ENCODE measurements around the gene BAZ1B. TPM values are rescaled to one million over a fixed set of nuclear protein-coding genes. Genes with fewer than 3 reads are reported as not detected.
A peak's percentile ranks its signal among the peaks of the same experiment; 100 is the strongest.
"Not testable (repeated sequence)": the region's sequence is repeated elsewhere in the genome, so short reads cannot be mapped to it uniquely, and the experiment has no call there.

Gene BAZ1B
- total RNA-seq, 1 donor from 2014 or later, result 57.8 TPM

DNA sequence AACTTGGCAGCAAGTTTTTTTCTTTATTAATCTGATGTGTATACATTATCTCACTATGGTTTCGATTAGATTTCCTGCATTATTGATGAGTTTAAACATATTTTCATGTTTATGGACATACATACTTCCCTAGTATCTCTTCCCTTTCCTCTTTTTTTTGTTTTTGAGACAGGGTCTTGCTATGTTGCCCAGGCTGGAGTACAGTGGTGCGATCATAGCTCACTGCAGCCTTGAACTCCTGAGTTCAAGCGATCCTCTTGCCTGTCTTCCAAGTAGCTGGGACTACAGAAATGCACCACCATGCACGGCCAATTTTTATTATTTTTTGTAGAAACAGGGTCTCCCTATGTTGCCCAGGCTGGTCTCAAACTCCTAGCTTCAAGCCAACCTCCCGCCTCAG lies 18.9 kb downstream of the BAZ1B start:
- DNase-seq (ENCODE audit: low spot score), result no peak

DNA sequence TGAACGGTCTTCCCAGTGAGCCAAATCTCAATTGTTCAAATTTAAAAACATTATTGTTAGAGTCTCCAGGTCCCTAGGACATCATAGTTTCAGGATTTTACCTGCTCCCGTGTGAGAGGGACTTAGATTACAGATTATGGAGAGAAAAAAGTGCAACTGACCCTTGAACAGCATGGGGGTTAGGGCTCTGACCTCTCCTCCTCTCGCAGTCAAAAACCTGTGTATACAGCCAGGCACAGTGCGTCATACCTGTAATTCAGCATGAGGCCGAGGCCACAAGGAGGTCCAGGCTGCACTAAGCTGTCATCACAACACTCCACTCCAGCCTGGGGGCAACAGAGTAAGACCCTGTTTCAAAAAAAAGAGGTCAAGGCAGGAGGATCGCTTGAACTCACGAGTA lies 25.5 kb downstream of the BAZ1B start:
- DNase-seq (ENCODE audit: low spot score), result no peak

DNA sequence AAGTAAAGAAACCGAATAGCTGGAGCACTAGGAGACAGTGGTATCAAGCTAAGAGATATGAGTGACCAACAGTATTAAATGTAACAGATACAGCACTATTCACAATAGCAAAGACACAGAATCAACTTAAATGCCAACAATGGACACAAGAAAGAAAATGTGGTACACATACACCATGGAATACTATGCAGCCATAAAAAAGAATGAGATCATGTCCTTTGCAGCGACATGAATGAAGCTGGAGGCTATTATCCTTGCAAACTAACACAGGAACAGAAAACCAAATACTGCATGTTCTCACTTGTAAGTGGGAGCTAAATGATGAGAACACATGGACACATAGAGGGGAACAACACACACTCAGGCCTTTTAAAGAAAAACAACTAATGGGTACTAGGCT lies 26.6 kb downstream of the BAZ1B start:
- DNase-seq (ENCODE audit: low spot score), result not testable (repeated sequence)

DNA sequence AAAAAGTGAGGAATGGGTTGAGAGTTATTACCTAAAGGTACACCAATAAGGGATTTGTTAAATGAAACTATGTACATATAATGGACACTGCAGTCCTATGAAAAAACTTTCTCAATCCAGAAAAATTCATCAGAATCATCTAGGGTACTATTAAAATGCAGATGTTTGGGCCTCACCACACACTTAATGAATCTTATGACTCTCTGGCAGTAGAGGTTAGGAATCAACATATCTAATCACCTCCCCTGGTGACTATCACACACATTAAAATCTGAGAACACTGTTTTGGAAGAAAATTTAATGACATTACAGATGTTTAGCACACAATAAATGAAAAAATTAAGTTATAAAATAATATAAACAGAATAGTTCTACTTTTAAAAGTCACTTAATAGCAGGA lies 32.1 kb downstream of the BAZ1B start:
- DNase-seq (ENCODE audit: low spot score), result no peak

DNA sequence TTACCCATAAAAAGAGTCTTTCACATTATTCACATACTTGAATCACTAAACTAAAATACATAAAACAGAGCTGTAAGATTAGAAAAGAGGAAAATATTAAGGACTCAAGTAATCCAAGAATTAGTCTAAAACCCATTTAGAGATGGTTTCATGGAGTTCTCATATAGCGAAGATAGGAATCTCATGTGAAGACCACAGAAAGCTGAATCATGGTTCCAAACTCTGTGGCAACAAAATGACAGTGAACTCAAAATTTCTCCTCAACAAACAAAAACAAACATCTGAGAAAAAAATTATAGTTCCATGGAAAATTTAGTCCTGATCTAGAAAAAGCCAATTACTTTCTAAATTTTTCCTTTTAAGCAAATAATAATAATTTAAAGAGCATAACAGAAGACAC lies 34.6 kb downstream of the BAZ1B start:
- DNase-seq (ENCODE audit: low spot score), result no peak

DNA sequence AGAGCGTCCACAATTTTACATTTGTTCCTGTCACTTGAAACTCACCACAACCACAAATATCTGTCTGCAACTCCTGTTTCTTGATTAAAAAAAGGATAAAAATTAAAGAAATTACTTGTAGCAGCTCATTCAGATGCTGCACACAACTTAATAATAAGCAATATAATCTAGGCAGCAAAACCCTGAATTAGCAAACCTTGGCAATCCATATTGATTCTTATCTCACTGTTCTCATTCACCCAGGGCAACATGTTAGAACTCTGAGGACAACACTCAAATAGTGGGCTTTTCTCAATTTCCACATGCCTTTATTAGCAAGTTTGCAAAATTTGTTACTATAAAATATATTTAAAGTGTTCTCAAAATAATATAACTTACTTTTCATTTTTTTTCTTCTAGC lies 38.9 kb downstream of the BAZ1B start:
- DNase-seq (ENCODE audit: low spot score), result no peak

DNA sequence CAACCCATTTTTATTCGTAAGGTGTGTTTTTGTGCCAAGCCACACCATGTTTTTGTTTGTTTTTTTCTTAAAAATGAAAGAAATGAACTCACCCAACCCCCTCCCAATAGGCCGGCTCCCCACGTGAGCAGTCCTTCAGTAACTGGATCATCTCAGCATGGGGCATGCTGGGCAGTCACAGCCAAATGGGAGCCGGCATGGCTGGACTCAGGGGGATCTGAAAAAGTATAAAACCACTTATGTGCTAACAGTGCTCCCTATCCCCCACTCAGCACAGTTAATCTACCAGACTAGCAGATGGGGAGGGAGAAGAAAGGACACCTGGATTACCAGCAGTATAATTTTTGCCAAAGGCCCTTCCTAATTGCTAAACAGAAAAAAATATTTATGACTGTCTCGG lies 39.3 kb downstream of the BAZ1B start:
- no peak for DNase-seq (ENCODE audit: low spot score)

DNA sequence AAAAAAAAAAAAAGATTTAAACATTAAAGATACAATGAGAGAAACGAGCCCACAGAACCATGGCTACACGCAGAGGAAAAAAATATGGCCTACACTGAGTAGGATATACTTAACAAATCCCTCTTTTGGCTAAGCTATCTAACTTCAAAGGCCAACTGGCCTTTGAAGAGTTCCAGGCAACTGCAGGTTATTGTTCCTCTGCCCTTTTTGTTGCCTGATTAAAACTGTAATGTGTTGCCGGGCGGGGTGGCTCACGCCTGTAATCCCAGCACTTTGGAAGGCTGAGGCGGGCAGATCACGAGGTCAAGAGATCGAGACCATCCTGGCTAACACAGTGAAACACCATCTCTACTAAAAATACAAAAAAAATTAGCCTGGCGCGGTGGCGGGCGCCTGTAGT lies 40.6 kb downstream of the BAZ1B start:
- peak; percentile 9 for DNase-seq (ENCODE audit: low spot score)

DNA sequence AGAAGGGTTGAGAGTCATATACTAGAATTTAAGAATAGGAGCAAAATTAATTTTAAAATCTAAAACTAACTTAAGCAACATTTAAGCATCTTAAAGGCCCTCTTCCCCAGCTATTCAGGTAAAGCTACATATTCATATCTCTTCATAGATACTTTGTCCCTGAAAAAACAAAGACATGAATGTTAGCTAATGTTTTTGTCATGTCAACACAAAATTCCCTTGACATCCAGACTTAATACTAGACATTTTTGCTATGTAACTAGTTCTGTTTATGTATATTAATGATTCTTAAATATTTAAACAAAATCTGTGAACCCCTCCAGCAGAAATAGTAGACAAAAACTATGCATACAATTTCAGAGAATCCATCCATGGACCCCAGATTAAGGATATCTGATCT lies 43.5 kb downstream of the BAZ1B start:
- DNase-seq (ENCODE audit: low spot score), result no peak

DNA sequence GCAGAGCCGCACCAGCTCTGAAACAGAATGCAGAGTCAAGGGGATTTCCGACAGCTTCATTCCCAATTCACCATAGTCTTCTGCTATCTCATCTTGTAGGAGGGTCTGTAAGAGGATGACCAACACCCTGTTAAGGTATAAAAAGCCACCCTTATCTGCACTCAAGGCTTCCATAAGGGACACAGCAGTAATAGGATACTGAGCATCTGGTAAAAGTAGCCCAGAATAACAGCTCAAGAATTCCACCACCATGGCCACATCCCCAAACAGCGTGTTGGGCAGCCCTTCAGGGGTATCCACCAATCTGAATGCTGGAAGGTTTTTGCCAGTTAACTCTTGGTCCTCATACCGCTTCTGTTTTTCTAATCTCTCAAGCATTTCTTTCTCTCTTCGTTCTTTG lies 44.7 kb downstream of the BAZ1B start:
- DNase-seq (ENCODE audit: low spot score), result no peak

DNA sequence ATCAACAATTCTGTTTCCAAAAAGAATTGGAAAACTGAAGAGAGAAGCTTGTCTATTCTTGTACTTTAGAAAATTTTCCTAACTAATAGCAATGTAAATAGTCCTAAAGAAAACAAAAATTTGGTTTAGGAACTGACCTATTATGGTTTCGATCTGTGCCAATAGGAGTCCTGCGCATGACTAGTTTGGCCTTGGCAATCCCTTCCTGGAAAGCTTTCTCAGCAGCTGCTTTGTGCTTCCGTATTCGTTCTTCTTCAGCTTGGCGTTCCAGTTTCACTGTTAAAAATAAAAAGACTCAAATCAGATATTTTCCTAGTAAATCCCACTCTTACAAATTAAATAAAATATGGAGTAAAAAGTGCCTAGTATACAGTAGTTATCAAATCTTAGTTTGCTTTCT lies 51.9 kb downstream of the BAZ1B start:
- DNase-seq (ENCODE audit: low spot score), result no peak

DNA sequence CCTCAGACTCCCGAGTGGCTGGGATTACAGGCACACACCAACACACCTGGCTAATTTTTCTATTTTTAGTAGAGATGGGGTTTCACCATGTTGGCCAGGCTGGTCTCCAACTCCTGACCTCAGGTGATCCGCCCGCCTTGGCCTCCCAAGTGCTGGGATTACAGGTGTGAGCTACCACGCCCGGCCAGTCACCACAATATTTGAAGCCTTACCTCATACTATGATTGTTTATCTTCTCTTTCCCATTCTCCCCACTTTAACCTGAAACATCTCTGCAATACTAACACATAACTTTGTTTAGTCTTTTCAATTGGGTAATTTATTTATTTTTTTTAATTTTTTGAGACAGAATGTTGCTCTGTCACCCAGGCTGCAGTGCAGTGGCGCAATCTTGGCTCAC lies 55.0 kb downstream of the BAZ1B start:
- not testable (repeated sequence) for DNase-seq (ENCODE audit: low spot score)

DNA sequence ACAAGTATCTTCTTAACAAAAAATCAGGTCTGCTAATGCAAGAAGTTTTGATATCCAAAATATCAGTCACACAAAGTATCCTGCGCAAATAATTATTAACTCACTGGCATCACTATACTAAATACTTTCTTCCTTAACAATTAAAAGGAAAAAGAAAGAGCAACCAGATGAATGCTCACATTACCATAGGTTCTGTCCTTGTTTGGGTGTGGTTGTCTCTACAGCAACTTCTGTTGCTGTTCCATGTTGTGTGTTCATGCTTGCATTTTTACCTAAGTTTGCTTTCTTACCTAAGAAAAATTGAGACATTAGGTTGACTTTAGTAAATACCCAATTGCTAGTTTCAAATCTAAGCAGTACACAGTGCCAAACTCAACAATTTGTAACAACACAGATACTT lies 56.0 kb downstream of the BAZ1B start:
- DNase-seq (ENCODE audit: low spot score), result no peak

DNA sequence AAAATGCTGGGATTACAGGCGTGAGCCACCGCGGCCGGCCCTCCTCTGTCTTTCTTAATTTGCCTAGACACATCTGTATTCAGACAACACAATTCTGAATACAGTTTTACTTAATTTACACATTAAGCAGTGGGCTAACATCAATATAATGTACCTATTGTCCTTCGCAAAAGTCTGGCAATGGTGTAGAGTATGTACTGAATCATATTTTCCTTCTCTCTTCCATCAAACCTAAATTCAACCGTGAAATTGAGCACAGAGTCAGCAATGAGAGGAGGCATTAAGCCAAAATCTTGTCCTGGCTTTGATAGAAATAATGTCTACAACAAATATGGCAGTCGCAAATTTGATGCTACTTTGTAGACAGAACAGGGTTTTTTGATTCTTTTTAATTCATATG lies 58.1 kb downstream of the BAZ1B start:
- no peak for DNase-seq (ENCODE audit: low spot score)

DNA sequence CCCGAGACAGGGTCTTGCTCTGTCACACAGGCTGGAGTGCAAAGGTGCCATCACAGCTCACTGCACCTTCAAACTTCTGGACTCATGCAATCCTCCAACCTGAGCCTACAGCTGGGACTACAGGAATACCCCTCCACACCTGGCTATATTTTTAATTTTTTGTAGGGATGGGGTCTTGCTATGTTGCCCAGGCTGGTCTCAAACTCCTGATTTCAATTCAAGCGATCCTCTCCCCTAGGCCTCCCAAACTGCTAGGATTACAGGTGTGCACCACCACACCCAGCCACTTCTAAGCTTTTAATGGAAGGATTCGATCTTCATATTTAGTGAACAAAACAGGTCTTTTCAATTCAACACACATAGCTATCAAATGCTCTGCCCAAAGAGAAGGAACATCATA lies 58.8 kb downstream of the BAZ1B start:
- no peak for DNase-seq (ENCODE audit: low spot score)

DNA sequence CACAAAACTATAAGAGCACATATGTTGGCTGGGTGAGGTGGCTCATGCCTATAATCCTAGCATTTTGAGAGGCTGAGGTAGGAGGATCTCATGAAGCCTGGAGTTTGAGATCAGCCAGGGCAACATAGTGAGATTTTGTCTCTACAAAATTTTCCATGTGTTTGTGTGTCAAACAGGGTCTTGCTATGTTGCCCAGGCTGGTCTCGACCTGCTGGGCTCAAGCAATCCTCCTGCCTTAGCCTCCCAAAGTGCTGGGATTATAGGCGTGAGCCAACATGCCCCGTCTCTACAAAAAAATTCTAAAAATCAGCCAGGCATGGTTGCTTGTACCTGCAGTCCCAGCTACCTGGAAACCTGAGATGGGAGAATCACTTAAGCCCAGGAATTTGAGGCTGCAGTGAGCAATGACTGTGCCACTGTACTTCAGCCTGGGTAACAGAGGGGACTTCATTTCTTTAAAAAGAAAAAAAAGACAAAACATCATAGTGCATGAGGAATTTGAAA lies 60.3 kb downstream of the BAZ1B start:
- DNase-seq (ENCODE audit: low spot score), result no peak

DNA sequence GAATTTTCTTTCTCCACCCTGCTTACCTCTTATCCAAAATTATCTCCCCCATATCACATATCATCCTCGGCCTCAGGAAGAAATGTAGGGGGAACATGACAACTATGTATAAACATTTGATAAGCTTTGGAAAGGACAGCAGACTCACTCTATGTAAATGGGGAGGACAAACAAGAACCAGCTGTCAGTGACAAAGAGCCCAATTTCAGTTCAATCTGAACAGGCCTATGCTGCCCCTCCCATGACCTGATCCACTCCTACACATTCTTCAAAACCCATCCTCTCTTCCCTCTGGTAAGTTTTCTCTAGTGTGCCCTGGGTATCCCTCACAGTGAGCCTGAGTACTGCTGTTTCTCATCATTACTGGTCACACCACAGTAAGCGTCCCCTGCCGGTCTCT lies 67.7 kb downstream of the BAZ1B start:
- no peak for DNase-seq (ENCODE audit: low spot score)

DNA sequence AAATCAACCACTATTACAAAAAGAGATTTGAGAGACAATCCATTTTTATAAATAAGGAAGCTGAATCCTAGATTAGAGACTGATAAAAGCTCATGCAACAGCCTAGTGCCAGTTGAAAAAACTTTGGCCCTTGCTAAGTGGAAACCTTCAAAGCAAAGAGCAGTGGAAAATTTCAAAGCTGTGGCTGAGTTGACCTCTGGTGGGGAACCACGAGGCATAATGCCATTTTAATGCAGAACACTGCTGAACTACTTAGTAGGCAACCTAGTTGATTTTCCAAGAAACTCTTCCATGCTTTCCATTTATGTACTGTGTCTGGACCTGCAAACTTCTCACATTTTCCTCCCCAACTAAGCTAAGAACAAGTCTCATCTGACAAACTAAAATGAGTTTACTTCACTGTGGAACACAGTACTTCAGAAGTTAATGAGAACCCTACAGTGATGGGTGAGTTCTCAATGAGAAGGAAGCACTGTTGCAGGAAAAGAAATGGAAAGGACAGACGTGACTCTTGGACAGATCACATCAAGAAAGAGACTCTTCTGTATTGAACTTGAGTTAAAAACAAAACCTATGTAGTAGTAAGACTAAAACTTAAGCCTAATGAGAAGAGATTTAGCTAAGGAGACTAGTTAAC lies 69.0 kb downstream of the BAZ1B start:
- no peak for DNase-seq (ENCODE audit: low spot score)

DNA sequence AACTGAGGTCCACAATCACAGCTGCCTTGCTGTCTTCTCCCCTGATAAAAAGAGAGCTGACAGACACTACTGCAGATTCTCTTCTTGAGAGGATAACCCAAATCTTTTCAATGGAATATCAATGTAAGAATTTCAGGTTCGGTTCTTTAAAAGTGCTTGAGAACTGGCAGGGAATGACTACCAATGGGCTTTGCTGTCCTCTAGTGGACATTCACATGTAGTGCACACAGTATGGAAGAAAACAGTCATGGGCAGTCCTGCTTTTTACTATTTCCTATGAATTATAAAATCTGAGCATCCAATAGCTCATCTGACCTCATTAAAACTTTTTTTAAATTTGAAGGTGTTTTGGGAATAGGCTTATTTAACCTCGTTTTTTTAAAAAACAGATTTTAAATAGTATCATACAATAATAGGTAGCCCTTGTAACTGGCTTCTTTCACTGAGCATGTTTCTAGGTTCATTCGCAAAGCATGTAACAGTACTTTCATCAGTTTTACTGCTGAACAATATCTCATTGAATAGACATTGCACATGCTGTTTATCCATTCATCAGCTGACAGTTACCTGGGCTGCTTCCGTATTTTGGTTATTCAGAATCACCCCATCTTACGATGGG lies 70.2 kb downstream of the BAZ1B start:
- peak; percentile 67 for DNase-seq (ENCODE audit: low spot score)

DNA sequence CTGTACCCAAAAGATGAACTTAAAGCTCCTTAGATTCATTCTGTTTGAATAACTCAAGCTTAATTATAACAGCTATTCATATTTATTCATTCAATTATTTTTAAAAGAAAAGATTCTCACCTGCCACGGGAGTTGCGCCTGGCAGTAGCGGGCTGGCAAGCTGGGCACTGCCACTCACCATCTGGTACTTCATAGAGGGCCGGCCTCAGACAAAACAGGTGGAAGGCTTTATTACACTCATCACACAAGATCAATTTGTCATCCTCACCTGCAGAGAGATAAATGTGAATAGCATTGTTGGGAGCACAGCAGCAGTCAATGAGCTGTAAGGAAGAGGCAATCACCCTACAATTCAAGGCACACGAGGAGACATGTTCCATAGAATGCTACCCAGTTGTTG lies 72.7 kb downstream of the BAZ1B start:
- DNase-seq (ENCODE audit: low spot score), result no peak

DNA sequence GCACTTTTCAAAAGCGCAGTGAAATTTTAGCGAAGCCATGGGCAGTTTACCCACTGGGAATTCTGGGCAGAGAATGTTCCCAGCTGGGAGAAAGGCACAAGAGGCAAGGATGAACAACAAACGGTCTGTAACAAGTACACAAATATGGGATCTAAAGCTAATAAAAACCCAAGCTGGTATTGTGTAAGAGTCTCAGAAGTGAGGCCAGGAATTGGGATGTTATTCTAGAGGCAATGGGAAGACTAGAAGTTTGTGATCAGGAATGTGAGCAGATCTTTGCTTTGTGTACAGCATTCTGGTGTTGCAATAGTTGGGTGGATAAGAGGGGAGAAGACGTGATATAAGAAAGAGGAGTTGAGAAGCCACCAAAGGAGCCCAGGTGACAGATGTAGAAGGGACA lies 73.5 kb downstream of the BAZ1B start:
- no peak for DNase-seq (ENCODE audit: low spot score)

DNA sequence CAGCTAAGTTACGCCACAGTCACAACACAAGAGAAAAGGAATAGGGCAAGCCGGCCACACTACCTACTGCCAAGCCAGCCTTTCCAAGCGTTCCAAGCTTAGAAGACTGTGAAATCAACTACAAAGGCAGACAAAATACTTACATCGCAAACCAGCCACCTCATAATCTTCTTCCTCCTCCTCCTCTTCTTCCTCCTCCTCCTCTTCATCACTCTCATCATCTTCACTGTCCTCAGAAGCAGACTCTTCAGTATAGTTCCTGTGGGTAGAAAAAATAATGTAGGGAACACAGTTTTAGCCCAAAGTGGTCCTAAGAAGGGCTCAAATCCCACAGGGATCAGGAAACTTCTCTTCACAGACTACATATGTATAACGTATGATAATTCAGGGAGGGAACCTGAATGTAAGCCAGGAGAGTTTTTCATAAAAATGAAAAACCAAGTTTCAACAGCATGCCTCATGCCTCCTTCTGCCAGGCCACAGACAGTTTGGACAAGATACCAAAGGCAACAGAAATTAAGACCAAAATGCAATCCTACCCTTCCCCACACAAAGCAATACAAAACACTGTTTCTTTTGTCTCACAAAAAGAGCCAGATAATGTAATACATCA lies 74.9 kb downstream of the BAZ1B start:
- DNase-seq (ENCODE audit: low spot score), result no peak

DNA sequence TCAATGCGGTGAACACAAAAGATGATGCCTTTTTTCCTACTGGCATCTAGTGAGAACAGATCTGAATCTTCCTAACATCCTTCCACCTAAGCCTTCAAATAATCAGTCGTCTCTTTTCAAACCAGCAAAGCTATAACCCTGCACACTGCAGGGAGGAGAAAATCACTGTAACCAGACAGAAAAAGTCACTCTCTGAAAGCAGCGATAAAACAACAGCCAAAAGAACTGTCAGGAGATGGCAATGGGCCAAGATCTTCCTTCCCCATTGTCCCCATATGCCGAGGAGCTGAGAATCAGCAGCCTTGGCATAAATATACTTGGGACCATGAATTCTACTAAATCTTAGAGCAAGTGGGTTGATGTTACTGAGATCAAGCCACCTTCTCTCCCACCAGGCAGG lies 75.4 kb downstream of the BAZ1B start:
- DNase-seq (ENCODE audit: low spot score), result no peak

Data from umbilical cord (tissue), 2 donors.